ENCODE data around the gene KRTAP20-2. TPM values are rescaled to one million over a fixed set of nuclear protein-coding genes. Genes with fewer than 3 reads are reported as not detected.

The KRTAP20-2 gene
- total and polyA plus RNA-seq, 8 donors = not detected

DNA sequence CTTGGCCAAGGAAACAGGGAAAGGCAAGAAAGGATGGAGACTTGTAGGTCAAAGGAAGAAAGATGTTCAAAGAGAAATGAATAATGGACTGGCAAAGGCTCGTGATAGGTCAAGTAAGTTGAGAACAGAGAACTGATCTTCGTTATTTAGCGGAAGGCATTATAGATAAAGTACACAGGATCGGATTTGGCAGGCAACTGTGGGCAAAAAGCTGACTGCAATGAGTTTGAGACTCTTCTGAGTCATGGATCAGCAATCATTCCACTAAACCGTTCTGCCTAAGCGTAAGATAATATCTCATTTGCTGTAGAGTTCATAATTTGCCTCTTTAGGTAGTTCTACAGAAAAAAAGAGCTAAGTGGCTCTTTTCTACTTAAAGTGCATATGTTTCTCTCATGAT is 49.5 kb downstream of the KRTAP20-2 start:
- no peak for TF ChIP-seq CTCF (IDR thresholded peaks at IDR 0.05)
- no peak for DNase-seq
- Histone ChIP-seq H3K9me3 (no peaks in the 10 kb centered on the region), H3K4me1 (no peaks in the 10 kb centered on the region), H3K36me3 (no peaks in the 10 kb centered on the region), H3K27me3 (no peaks in the 10 kb centered on the region), H3K4me3 (no peak overlapping the region), H3K27ac (no peak overlapping the region)
- ATAC-seq = no peak
- intact Hi-C loops (cut with DNase I) = no loop called here

Other genes with a start within 250 kb of the KRTAP20-2 start
- not detected for gene KRTAP13-1, start 239.2 kb upstream of the KRTAP20-2 start, total RNA-seq
- gene KRTAP13-1, start 239.2 kb upstream of the KRTAP20-2 start, polyA plus RNA-seq (ENCODE audit: insufficient read length in 6 of 6) = not detected
- gene KRTAP13-3, start 209.3 kb upstream of the KRTAP20-2 start, total RNA-seq = not detected
- gene KRTAP13-3, start 209.3 kb upstream of the KRTAP20-2 start, polyA plus RNA-seq (ENCODE audit: insufficient read length in 6 of 6) = not detected
- gene KRTAP13-4, start 205.0 kb upstream of the KRTAP20-2 start, total RNA-seq = not detected
- not detected for gene KRTAP13-4, start 205.0 kb upstream of the KRTAP20-2 start, polyA plus RNA-seq (ENCODE audit: insufficient read length in 6 of 6)
- gene KRTAP15-1, start 194.9 kb upstream of the KRTAP20-2 start, total RNA-seq = not detected
- not detected for gene KRTAP15-1, start 194.9 kb upstream of the KRTAP20-2 start, polyA plus RNA-seq (ENCODE audit: insufficient read length in 6 of 6)
- not detected for gene KRTAP19-1, start 154.8 kb upstream of the KRTAP20-2 start, total RNA-seq
- not detected for gene KRTAP19-1, start 154.8 kb upstream of the KRTAP20-2 start, polyA plus RNA-seq (ENCODE audit: insufficient read length in 6 of 6)
- gene KRTAP19-2, start 147.8 kb upstream of the KRTAP20-2 start, total RNA-seq = not detected
- not detected for gene KRTAP19-2, start 147.8 kb upstream of the KRTAP20-2 start, polyA plus RNA-seq (ENCODE audit: insufficient read length in 6 of 6)
- gene KRTAP19-3, start 143.2 kb upstream of the KRTAP20-2 start, total RNA-seq = not detected
- gene KRTAP19-3, start 143.2 kb upstream of the KRTAP20-2 start, polyA plus RNA-seq (ENCODE audit: insufficient read length in 6 of 6) = not detected
- not detected for gene KRTAP19-4, start 138.0 kb upstream of the KRTAP20-2 start, total RNA-seq
- not detected for gene KRTAP19-4, start 138.0 kb upstream of the KRTAP20-2 start, polyA plus RNA-seq (ENCODE audit: insufficient read length in 6 of 6)
- not detected for gene KRTAP19-5, start 133.1 kb upstream of the KRTAP20-2 start, total RNA-seq
- gene KRTAP19-5, start 133.1 kb upstream of the KRTAP20-2 start, polyA plus RNA-seq (ENCODE audit: insufficient read length in 6 of 6) = not detected
- gene KRTAP19-6, start 93.3 kb upstream of the KRTAP20-2 start, total RNA-seq = not detected
- not detected for gene KRTAP19-6, start 93.3 kb upstream of the KRTAP20-2 start, polyA plus RNA-seq (ENCODE audit: insufficient read length in 6 of 6)
- not detected for gene KRTAP19-7, start 73.9 kb upstream of the KRTAP20-2 start, total RNA-seq
- gene KRTAP19-7, start 73.9 kb upstream of the KRTAP20-2 start, polyA plus RNA-seq (ENCODE audit: insufficient read length in 6 of 6) = not detected
- not detected for gene KRTAP22-2, start 44.8 kb upstream of the KRTAP20-2 start, total RNA-seq
- not detected for gene KRTAP22-2, start 44.8 kb upstream of the KRTAP20-2 start, polyA plus RNA-seq (ENCODE audit: insufficient read length in 6 of 6)
- gene KRTAP6-3, start 42.8 kb upstream of the KRTAP20-2 start, total RNA-seq = not detected
- gene KRTAP6-3, start 42.8 kb upstream of the KRTAP20-2 start, polyA plus RNA-seq (ENCODE audit: insufficient read length in 6 of 6) = not detected
- gene KRTAP6-2, start 36.3 kb upstream of the KRTAP20-2 start, total RNA-seq = not detected
- not detected for gene KRTAP6-2, start 36.3 kb upstream of the KRTAP20-2 start, polyA plus RNA-seq (ENCODE audit: insufficient read length in 6 of 6)
- gene KRTAP22-1, start 34.1 kb upstream of the KRTAP20-2 start, total RNA-seq = not detected
- gene KRTAP22-1, start 34.1 kb upstream of the KRTAP20-2 start, polyA plus RNA-seq (ENCODE audit: insufficient read length in 6 of 6) = not detected
- gene KRTAP6-1, start 21.3 kb upstream of the KRTAP20-2 start, total RNA-seq = not detected
- gene KRTAP6-1, start 21.3 kb upstream of the KRTAP20-2 start, polyA plus RNA-seq (ENCODE audit: insufficient read length in 6 of 6) = not detected
- gene KRTAP20-1, start 18.8 kb upstream of the KRTAP20-2 start, total RNA-seq = not detected
- gene KRTAP20-1, start 18.8 kb upstream of the KRTAP20-2 start, polyA plus RNA-seq (ENCODE audit: insufficient read length in 6 of 6) = not detected
- not detected for gene KRTAP20-4, start 14.6 kb upstream of the KRTAP20-2 start, total RNA-seq
- gene KRTAP20-4, start 14.6 kb upstream of the KRTAP20-2 start, polyA plus RNA-seq (ENCODE audit: insufficient read length in 6 of 6) = not detected
- not detected for gene KRTAP20-3, start 7.7 kb downstream of the KRTAP20-2 start, total RNA-seq
- gene KRTAP20-3, start 7.7 kb downstream of the KRTAP20-2 start, polyA plus RNA-seq (ENCODE audit: insufficient read length in 6 of 6) = not detected
- gene KRTAP21-3, start 83.6 kb downstream of the KRTAP20-2 start, total RNA-seq = not detected
- gene KRTAP21-3, start 83.6 kb downstream of the KRTAP20-2 start, polyA plus RNA-seq (ENCODE audit: insufficient read length in 6 of 6) = not detected
- gene KRTAP21-2, start 112.1 kb downstream of the KRTAP20-2 start, total RNA-seq = not detected
- not detected for gene KRTAP21-2, start 112.1 kb downstream of the KRTAP20-2 start, polyA plus RNA-seq (ENCODE audit: insufficient read length in 6 of 6)
- not detected for gene KRTAP21-1, start 120.2 kb downstream of the KRTAP20-2 start, total RNA-seq
- not detected for gene KRTAP21-1, start 120.2 kb downstream of the KRTAP20-2 start, polyA plus RNA-seq (ENCODE audit: insufficient read length in 6 of 6)
- gene KRTAP8-1, start 178.1 kb downstream of the KRTAP20-2 start, total RNA-seq = not detected
- gene KRTAP8-1, start 178.1 kb downstream of the KRTAP20-2 start, polyA plus RNA-seq (ENCODE audit: insufficient read length in 6 of 6) = not detected
- not detected for gene KRTAP7-1, start 194.6 kb downstream of the KRTAP20-2 start, total RNA-seq
- not detected for gene KRTAP7-1, start 194.6 kb downstream of the KRTAP20-2 start, polyA plus RNA-seq (ENCODE audit: insufficient read length in 6 of 6)
- not detected for gene KRTAP11-1, start 246.4 kb downstream of the KRTAP20-2 start, total RNA-seq
- not detected for gene KRTAP11-1, start 246.4 kb downstream of the KRTAP20-2 start, polyA plus RNA-seq (ENCODE audit: insufficient read length in 6 of 6)